Non-pigmented ciliary epithelial cell (primary cell): ENCODE measurements around the gene RFX1.

ENCODE experiments used
- DNase-seq: peaks from one replicate; pipeline ENCODE4 v3.0.0-alpha.2; 2010; ENCODE audit warnings: low read depth

The RFX1 gene

GRCh38 chr19:13960863-13961784 lies 45.0 kb downstream of the RFX1 start:
- DNase-seq = no peak

DNA sequence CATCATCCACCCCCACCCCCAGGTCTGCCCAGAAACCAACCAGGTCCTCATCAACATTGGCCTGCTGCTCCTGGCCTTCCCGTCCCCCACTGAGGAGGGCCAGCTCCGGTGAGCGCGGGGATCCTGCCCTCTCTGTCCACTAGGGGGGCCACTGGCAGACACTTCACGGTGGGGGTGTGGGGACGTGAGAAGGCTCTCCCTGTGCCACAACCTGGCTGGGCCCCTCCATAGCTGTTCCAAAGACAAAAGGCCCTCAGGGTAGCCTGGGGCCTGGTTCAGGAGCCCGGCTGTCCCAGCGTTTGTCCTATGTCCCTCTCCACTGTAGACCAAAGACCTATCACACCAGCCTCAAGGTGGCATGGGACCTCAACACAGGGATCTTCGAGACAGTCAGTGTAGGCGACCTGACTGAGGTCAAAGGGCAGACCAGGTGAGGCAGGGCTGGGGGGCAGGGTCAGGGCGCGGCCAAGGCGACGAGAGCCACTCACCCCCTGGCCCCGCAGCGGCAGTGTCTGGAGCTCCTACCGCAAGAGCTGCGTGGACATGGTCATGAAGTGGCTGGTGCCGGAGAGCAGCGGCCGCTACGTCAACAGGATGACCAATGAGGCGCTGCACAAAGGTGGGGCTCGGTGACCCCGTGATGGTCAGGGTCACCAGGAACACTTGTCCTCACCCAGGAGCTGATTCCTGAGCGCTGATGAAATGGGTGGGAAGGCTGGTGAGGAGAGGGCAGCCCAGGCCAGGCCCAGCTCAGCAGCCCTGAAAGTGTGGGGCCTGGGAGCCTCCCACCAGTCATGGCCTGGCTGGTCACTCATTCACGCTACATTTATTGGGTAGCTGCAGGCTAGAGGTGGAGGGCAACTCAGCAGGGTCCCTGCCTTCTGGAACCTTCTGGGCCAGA lies 45.9 kb downstream of the RFX1 start:
- no peak for DNase-seq

- DNase-seq = no peak
Observed at GRCh38 chr19:13959141-13959961, 46.8 kb downstream of the RFX1 start.

GRCh38 chr19:13958043-13958442 lies 48.1 kb downstream of the RFX1 start:
- DNase-seq = no peak

- DNase-seq = no peak
Observed at GRCh38 chr19:13957051-13957450, 49.1 kb downstream of the RFX1 start.

- DNase-seq = no peak
Observed at GRCh38 chr19:13956365-13956744, 49.8 kb downstream of the RFX1 start.

DNA sequence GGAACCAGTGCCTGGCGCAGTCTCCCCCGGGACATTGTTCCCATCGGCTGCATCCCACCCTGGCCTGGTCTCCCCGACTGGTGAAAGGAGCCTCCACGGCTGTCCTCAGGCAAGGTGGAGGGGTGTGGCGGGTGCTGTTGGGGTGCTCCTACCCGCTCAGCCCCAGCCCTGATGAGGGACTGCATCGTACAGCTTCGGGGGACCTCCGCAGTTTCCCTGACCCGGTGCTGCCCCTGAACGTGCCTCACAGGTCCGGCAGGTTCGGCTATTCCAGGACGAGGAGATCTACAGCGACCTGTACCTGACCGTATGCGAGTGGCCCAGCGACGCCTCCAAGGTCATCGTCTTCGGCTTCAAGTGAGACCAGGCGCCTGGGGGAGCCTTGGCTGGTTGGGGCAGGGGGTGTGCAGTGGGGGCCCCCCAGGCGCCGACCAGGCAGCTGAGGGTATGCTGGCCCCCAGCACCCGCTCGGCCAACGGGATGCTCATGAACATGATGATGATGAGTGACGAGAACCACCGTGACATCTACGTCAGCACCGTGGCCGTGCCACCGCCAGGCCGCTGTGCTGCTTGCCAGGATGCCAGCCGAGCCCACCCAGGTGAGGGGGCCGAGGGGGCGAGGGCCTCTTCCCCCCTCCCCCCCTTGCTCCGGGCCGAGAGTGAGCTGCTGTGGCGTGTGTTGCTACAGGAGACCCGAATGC lies 50.3 kb downstream of the RFX1 start:
- no peak for DNase-seq

DNA sequence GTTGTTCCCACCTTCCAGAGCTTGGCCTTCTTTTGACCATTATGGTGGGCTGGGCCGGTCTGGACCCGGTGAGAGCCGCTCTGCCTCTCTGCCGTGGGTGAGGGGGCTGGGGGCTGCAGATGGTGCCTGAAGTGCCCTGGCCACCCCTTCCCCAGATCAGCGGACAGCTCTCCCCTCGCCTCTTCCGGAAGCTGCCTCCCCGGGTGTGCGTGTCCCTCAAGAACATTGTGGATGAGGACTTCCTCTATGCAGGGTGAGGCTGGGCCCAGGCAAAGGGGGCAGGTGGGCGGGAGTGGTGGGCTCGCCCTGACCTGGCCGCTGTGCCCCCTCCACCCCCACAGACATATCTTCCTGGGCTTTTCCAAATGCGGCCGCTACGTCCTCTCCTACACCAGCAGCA lies 51.9 kb downstream of the RFX1 start:
- DNase-seq = no peak

DNA sequence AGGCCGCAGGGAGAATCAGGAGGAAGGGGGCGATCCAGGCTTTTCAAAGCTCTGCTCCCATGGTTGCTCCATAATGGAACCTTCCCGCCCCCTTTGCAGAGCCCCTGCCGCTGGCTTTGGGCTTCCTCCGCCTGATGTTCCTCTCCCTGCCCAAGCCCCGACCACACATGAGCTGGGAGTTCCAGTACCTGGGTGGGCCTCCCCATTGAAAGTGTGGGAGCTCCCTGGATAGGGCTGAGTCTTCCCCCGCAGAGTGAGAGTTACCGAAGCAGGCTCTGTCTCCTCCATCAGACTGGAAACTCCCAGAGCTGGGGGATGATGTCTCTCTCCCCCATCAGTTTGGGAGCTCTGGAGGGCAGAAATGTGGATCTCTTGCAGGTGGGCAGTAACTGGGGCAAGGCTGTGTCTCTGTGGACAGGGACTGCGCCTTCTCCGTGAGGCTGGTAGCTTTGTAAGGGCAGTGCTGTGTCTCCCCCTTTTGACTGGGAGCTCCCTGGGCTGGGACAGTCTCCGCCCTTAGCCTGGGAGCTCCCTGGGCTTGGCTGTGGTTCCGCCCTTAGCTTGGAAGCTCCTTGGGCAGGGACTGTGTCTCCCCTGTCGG lies 53.1 kb downstream of the RFX1 start:
- DNase-seq = no peak

- peak; percentile 98 for DNase-seq
Observed at GRCh38 chr19:13952154-13952930, 53.8 kb downstream of the RFX1 start, which contains the start of gene DCAF15. TSS of gene DCAF15 (plus strand) at chr19:13952509. CDS start at chr19:13952513, 4 bp downstream.

DNA sequence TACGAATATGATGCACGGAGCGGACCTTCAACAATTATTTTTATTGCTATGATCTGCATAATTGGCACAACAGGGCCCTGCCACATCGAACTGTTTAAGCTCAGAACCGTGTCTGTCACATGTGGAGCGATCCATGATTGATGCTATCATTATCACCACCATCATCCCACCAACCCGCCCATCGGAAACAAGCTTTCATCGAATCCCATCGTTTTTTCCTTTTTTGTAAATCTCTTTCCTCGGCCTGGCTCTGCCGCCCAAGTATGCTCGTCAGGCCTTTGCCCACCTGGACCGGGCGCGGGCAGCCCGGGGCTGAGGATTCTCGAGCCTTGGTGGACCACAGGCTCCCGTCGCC lies 54.3 kb downstream of the RFX1 start:
- no peak for DNase-seq

DNA sequence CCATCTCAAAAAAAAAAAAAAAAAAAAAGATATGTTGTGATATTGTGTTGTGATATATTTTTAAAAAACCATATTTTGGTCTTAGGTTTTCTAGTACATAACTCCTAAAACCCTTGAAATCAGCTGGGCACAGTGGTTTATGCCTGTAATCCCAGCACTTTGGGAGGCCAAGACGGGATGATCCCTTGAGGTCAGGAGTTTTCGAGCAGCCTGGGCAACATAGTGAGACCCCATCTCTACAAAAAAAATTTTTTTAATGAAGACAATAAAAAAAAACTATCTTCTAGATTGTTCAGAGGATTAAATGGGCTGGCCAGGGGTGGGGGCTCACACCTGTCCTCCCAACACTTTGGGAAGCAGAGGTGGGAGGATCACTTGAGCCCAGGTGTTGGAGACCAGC lies 55.1 kb downstream of the RFX1 start:
- DNase-seq = no peak

GRCh38 chr19:13946414-13946813 lies 59.7 kb downstream of the RFX1 start:
- no peak for DNase-seq

GRCh38 chr19:13942023-13942684 lies 64.0 kb downstream of the RFX1 start:
- no peak for DNase-seq

GRCh38 chr19:13938301-13939064 lies 67.6 kb downstream of the RFX1 start, which contains the start of gene PODNL1:
TSS of gene PODNL1 (minus strand) at chr19:13938417. CDS start at chr19:13938181, 236 bp downstream.
- no peak for DNase-seq

DNA sequence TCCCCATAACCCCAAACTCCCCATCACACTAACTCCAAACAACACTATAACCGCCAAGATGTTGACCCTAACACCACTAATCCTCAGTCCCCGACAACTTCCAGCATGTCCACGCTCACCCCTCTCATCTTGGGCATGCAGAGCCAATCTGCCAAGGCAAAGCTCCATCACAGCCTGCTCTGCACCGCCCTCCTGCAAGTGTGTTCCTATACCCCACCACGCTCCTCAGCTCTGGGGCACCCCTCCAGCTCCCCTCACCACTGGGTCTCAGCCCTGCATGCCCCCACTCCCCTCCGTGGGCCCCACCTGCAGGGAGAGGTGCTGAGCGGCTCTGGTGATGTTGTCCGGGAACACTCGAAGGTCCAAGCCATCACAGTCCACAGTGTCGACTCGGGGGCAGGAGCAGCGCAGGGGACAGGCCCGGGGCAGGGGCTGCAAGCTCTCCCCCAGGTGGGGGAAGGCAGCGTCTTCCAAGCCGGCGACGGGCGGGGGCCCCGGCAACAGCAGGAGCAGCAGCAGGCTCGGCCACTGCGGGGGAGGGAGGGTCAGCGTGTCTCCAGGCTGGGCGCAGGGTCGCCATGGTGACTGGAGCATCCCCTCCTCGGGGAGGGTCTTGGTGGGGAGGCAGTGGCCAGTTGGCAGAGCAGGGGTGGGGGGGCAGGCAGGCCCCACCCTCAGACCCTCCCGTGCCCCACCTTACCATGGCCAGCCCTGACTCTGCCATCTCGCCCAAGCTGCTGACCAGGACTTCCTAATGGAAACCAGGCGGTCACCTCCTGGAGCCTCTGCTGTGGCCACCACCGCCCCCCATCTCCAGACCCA lies 68.4 kb downstream of the RFX1 start:
- no peak for DNase-seq

- no peak for DNase-seq
Observed at GRCh38 chr19:13935765-13936510, 70.2 kb downstream of the RFX1 start.
